CD4-positive, alpha-beta memory T cell (primary cell): ENCODE data around the gene BMP7. TPM values are rescaled to one million over a fixed set of nuclear protein-coding genes. Genes with fewer than 3 reads are reported as not detected.
A peak's percentile ranks its signal among the peaks of the same experiment; 100 is the strongest.

Experiments used
- CTCF ChIA-PET: fragments of 350-600 bp; sonication (Branson Sonifier 250); formaldehyde crosslinking; loops from one replicate; lab custom pipeline; 2021; ENCODE audit warnings: inconsistent platforms; ENCODE audit not compliant: partially characterized antibody; lab: Charles Lee
- POLR2A ChIA-PET: fragments of 350-600 bp; sonication (Branson Sonifier 250); formaldehyde crosslinking; loops from one replicate; lab custom pipeline; 2021; ENCODE audit not compliant: partially characterized antibody; lab: Charles Lee
- DNase-seq, 5 donors: peaks; one replicate each; pipeline versions ENCODE4 v3.0.0 to v3.0.0-alpha.2; 2020 to 2022; ENCODE audit warnings: mixed read lengths in 1 of 5
- H3K27ac ChIP-seq: one replicate; pipeline ENCODE4 v1.7.0; 2013; ENCODE audit warnings: low read depth, low read length
- H3K27me3 ChIP-seq: 2 replicates; pipeline ENCODE4 v1.7.0; 2013; ENCODE audit warnings: mild to moderate bottlenecking, low read length, moderate library complexity; ENCODE audit not compliant: insufficient read depth
- H3K36me3 ChIP-seq: 2 replicates; pipeline ENCODE4 v1.7.0; 2013; ENCODE audit warnings: mild to moderate bottlenecking, low read length, moderate library complexity; ENCODE audit not compliant: insufficient read depth
- H3K4me1 ChIP-seq: 2 replicates; pipeline ENCODE4 v1.7.0; 2013; ENCODE audit warnings: mild to moderate bottlenecking, low read length, moderate library complexity; ENCODE audit not compliant: insufficient read depth
- H3K4me3 ChIP-seq, 2 donors: one replicate each; pipeline ENCODE4 v1.7.0; 2013; ENCODE audit warnings: low read length in 2 of 2, mild to moderate bottlenecking in 1 of 2
- H3K9me3 ChIP-seq, 2 donors: one replicate each; pipeline ENCODE4 v1.7.0; 2013; ENCODE audit warnings: low read length in 2 of 2, control low read depth in 1 of 2; ENCODE audit not compliant: control insufficient read depth in 1 of 2
- H3K27ac Mint-ChIP-seq, 7 donors: one replicate each; pipeline ENCODE4 v1.8.0; 2020 to 2021; ENCODE audit warnings: mixed read lengths in 7 of 7, mild to moderate bottlenecking in 6 of 7, inconsistent platforms in 3 of 7, moderate library complexity in 3 of 7
- H3K27me3 Mint-ChIP-seq, 2 donors: one replicate each; pipeline ENCODE4 v1.8.0; 2020 to 2021; ENCODE audit warnings: mixed read lengths in 2 of 2
- H3K36me3 Mint-ChIP-seq, 2 donors: one replicate each; pipeline ENCODE4 v1.8.0; 2020 to 2021; ENCODE audit warnings: mixed read lengths in 2 of 2, inconsistent platforms in 1 of 2, mild to moderate bottlenecking in 1 of 2
- H3K4me1 Mint-ChIP-seq, 4 donors: one replicate each; pipeline ENCODE4 v1.8.0; 2020 to 2021; ENCODE audit warnings: mixed read lengths in 4 of 4, mild to moderate bottlenecking in 1 of 4
- H3K4me3 Mint-ChIP-seq, 8 donors: one replicate each; pipeline ENCODE4 v1.8.0; 2020 to 2021; ENCODE audit warnings: mixed read lengths in 8 of 8, mild to moderate bottlenecking in 7 of 8, moderate library complexity in 6 of 8, inconsistent platforms in 3 of 8
- H3K9me3 Mint-ChIP-seq, 8 donors: one replicate each; pipeline ENCODE4 v1.8.0; 2020 to 2021; ENCODE audit warnings: mixed read lengths in 8 of 8, mild to moderate bottlenecking in 5 of 8, inconsistent platforms in 3 of 8, moderate library complexity in 1 of 8
- intact Hi-C: fragments of 100-400 bp; cut with micrococcal nuclease; formaldehyde crosslinking; loops from one replicate; pipeline ENCODE4 v1.15.1; 2023
- polyA plus RNA-seq, 2 donors: library from polyadenylated mRNA; unstranded; fragments of 300-500 nt; fragmentation: Illumina TruSeq; gene quantifications; one replicate each; pipeline ENCODE4 v1.2.3, GENCODE V29; 2021
- total RNA-seq, 2 experiments: library from RNA; stranded (reverse); gene quantifications; one replicate each; pipeline ENCODE4 v1.2.3, GENCODE V29; 2021

BMP7 gene
- total and polyA plus RNA-seq, 4 experiments from 2014 or later, result not detected

GRCh38 chr20:57231951-57232428 lies 34.5 kb downstream of the BMP7 start:
- POLR2A ChIA-PET, result no interaction called here
- no peak overlapping the region for H3K27ac Mint-ChIP-seq

GRCh38 chr20:57231161-57231560 lies 35.3 kb downstream of the BMP7 start:
- H3K9me3 ChIP-seq, result no peaks in the 10 kb centered on the region
- no peak overlapping the region for H3K27ac ChIP-seq
- Mint-ChIP-seq H3K4me3 (no peak overlapping the region), H3K4me1 (no peaks in the 10 kb centered on the region), H3K27ac (peak overlapping the region in 1 of 7 donors; percentile 41), H3K27me3 (peaks cover 19 to 30% of the 10 kb centered on the region in 2 donors), H3K9me3 (peaks cover 0 to 3% (median 0%) of the 10 kb centered on the region in 8 donors), H3K36me3 (no peaks in the 10 kb centered on the region)
- intact Hi-C loops, result no loop called here
- no peaks in the 10 kb centered on the region for H3K36me3 ChIP-seq
- ChIA-PET POLR2A (no interaction called here), CTCF (no interaction called here)
- DNase-seq, result no peak
- H3K27me3 ChIP-seq, result no peaks in the 10 kb centered on the region
- no peaks in the 10 kb centered on the region for H3K4me1 ChIP-seq
- H3K4me3 ChIP-seq, result no peak overlapping the region

More at GRCh38 chr20:57231951-57232428, 34.5 kb downstream of the BMP7 start:
- no peak overlapping the region for H3K4me3 Mint-ChIP-seq
- H3K4me1 Mint-ChIP-seq, result no peaks in the 10 kb centered on the region
- Histone ChIP-seq H3K36me3 (no peaks in the 10 kb centered on the region), H3K27ac (no peak overlapping the region), H3K9me3 (no peaks in the 10 kb centered on the region), H3K4me1 (no peaks in the 10 kb centered on the region), H3K4me3 (no peak overlapping the region), H3K27me3 (no peaks in the 10 kb centered on the region)
- intact Hi-C loops, result no loop called here
- no peaks in the 10 kb centered on the region for H3K36me3 Mint-ChIP-seq
- H3K9me3 Mint-ChIP-seq, result peaks cover 0 to 3% (median 0%) of the 10 kb centered on the region in 8 donors
- CTCF ChIA-PET, result no interaction called here
- no peak for DNase-seq
- H3K27me3 Mint-ChIP-seq, result peaks cover 23 to 33% of the 10 kb centered on the region in 2 donors

GRCh38 chr20:57230247-57230646 lies 36.2 kb downstream of the BMP7 start:
- POLR2A ChIA-PET, result no interaction called here
- H3K27me3 ChIP-seq, result no peaks in the 10 kb centered on the region
- peaks cover 0 to 3% (median 0%) of the 10 kb centered on the region in 8 donors for H3K9me3 Mint-ChIP-seq
- peaks cover 14 to 21% of the 10 kb centered on the region in 2 donors for H3K27me3 Mint-ChIP-seq
- no peaks in the 10 kb centered on the region for H3K36me3 ChIP-seq
- H3K9me3 ChIP-seq, result no peaks in the 10 kb centered on the region
- intact Hi-C loops, result no loop called here
- no peak overlapping the region for H3K4me3 ChIP-seq
- H3K27ac ChIP-seq, result no peak overlapping the region
- H3K27ac Mint-ChIP-seq, result no peak overlapping the region
- DNase-seq, result no peak
- CTCF ChIA-PET, result no interaction called here
- H3K4me1 ChIP-seq, result no peaks in the 10 kb centered on the region
- H3K4me1 Mint-ChIP-seq, result no peaks in the 10 kb centered on the region
- H3K4me3 Mint-ChIP-seq, result no peak overlapping the region
- H3K36me3 Mint-ChIP-seq, result no peaks in the 10 kb centered on the region

- Mint-ChIP-seq H3K27ac (no peak overlapping the region), H3K36me3 (no peaks in the 10 kb centered on the region), H3K4me1 (no peaks in the 10 kb centered on the region), H3K27me3 (peaks cover 9 to 15% of the 10 kb centered on the region in 2 donors), H3K4me3 (no peak overlapping the region), H3K9me3 (peaks cover 0 to 3% (median 0%) of the 10 kb centered on the region in 8 donors)
- ChIA-PET POLR2A (no interaction called here), CTCF (no interaction called here)
- H3K9me3 ChIP-seq, result no peaks in the 10 kb centered on the region
- H3K4me3 ChIP-seq, result no peak overlapping the region
- no peaks in the 10 kb centered on the region for H3K4me1 ChIP-seq
- no peaks in the 10 kb centered on the region for H3K36me3 ChIP-seq
- intact Hi-C loops, result no loop called here
- H3K27ac ChIP-seq, result no peak overlapping the region
- DNase-seq, result no peak
- H3K27me3 ChIP-seq, result no peaks in the 10 kb centered on the region
Observed at GRCh38 chr20:57229490-57229889, 37.0 kb downstream of the BMP7 start.

GRCh38 chr20:57225830-57226229 lies 40.6 kb downstream of the BMP7 start:
- Mint-ChIP-seq H3K27me3 (peaks cover 0 to 3% of the 10 kb centered on the region in 2 donors), H3K4me3 (no peak overlapping the region), H3K9me3 (no peaks in the 10 kb centered on the region), H3K36me3 (no peaks in the 10 kb centered on the region), H3K4me1 (no peaks in the 10 kb centered on the region), H3K27ac (no peak overlapping the region)
- no peak for DNase-seq
- Histone ChIP-seq H3K4me1 (no peaks in the 10 kb centered on the region), H3K9me3 (no peaks in the 10 kb centered on the region), H3K36me3 (no peaks in the 10 kb centered on the region), H3K27ac (no peak overlapping the region), H3K4me3 (no peak overlapping the region), H3K27me3 (no peaks in the 10 kb centered on the region)
- CTCF ChIA-PET, result no interaction called here
- intact Hi-C loops, result no loop called here
- POLR2A ChIA-PET, result no interaction called here

- intact Hi-C loops, result no loop called here
- no peak overlapping the region for H3K27ac Mint-ChIP-seq
- no peaks in the 10 kb centered on the region for H3K4me1 ChIP-seq
- no peaks in the 10 kb centered on the region for H3K9me3 Mint-ChIP-seq
- no peak overlapping the region for H3K27ac ChIP-seq
- no peaks in the 10 kb centered on the region for H3K9me3 ChIP-seq
- no peaks in the 10 kb centered on the region for H3K36me3 ChIP-seq
- ChIA-PET CTCF (no interaction called here), POLR2A (no interaction called here)
- no peak overlapping the region for H3K4me3 ChIP-seq
- no peak for DNase-seq
- no peaks in the 10 kb centered on the region for H3K36me3 Mint-ChIP-seq
- H3K4me1 Mint-ChIP-seq, result no peaks in the 10 kb centered on the region
- H3K4me3 Mint-ChIP-seq, result no peak overlapping the region
- H3K27me3 Mint-ChIP-seq, result peaks cover 0 to 3% of the 10 kb centered on the region in 2 donors
- H3K27me3 ChIP-seq, result no peaks in the 10 kb centered on the region
Observed at GRCh38 chr20:57225197-57225733, 41.2 kb downstream of the BMP7 start.

GRCh38 chr20:57224641-57225138 lies 41.8 kb downstream of the BMP7 start:
- Mint-ChIP-seq H3K36me3 (no peaks in the 10 kb centered on the region), H3K4me3 (no peak overlapping the region), H3K9me3 (no peaks in the 10 kb centered on the region), H3K27me3 (peaks cover 0 to 3% of the 10 kb centered on the region in 2 donors), H3K4me1 (no peaks in the 10 kb centered on the region), H3K27ac (no peak overlapping the region)
- POLR2A ChIA-PET, result no interaction called here
- intact Hi-C loops, result no loop called here
- DNase-seq, result no peak
- Histone ChIP-seq H3K4me3 (no peak overlapping the region), H3K4me1 (no peaks in the 10 kb centered on the region), H3K27me3 (no peaks in the 10 kb centered on the region), H3K36me3 (no peaks in the 10 kb centered on the region), H3K9me3 (no peaks in the 10 kb centered on the region), H3K27ac (no peak overlapping the region)
- CTCF ChIA-PET, result no interaction called here
